ENCODE data around the gene ERBB4.

GRCh38 chr2:211649331-211649730, 889.3 kb downstream of the ERBB4 start:
- TF ChIP-seq GATA3 (IDR thresholded peaks at IDR 0.05; ENCODE audit: low read depth, low read length) (no peak), GATA2 (IDR thresholded peaks at IDR 0.05; ENCODE audit: low read depth, low read length) (no peak)

Data from SH-SY5Y (cell line).